Caco-2 (cell line): ENCODE results near the gene FAAP20. TPM values are rescaled to one million over a fixed set of nuclear protein-coding genes. Genes with fewer than 3 reads are reported as not detected.

Experiments
- BruUV-seq: library from RNA; stranded (reverse); fragments of 400-500 nt; replicated peaks from 2 replicates; lab custom pipeline; 2021; lab: Mats Ljungman, UMichigan
- CTCF ChIA-PET: fragments of 300-600 bp; sonication (Branson Sonifier 250); formaldehyde crosslinking; loops from one replicate; lab custom pipeline; 2022; ENCODE audit warnings: antibody characterized with exemption; lab: Charles Lee
- POLR2A ChIA-PET: fragments of 300-600 bp; sonication (Branson Sonifier 250); formaldehyde crosslinking; loops from one replicate; lab custom pipeline; 2022; ENCODE audit warnings: antibody characterized with exemption; lab: Charles Lee
- DNase-seq, 2 experiments: peaks; one replicate each; pipeline versions ENCODE4 v3.0.0 to v3.0.0-alpha.2; 2020 to 2022
- H3K27me3 ChIP-seq: replicated peaks from 2 replicates; pipeline ENCODE4 v1.6.0; 2011; ENCODE audit warnings: low read length; ENCODE audit not compliant: control insufficient read depth, insufficient read depth
- H3K36me3 ChIP-seq: 2 replicates; pipeline ENCODE4 v1.5.1; 2011; ENCODE audit warnings: low read length; ENCODE audit not compliant: control insufficient read depth, insufficient read depth
- H3K4me1 ChIP-seq: fragments of 250-450 bp; sonication (Bioruptor Pico); 2 replicates; pipeline ENCODE4 v1.5.1; 2020; ENCODE audit warnings: mild to moderate bottlenecking
- H3K4me3 ChIP-seq: 2 replicates; pipeline ENCODE4 v1.5.1; 2011; ENCODE audit warnings: low read depth, mild to moderate bottlenecking, control low read depth, low read length
- H3K9me3 ChIP-seq: fragments of 250-450 bp; sonication (Bioruptor Pico); 2 replicates; pipeline ENCODE4 v1.5.1; 2020; ENCODE audit warnings: mild to moderate bottlenecking, moderate library complexity
- H3K27ac Mint-ChIP-seq: one replicate; pipeline ENCODE4 v1.8.0; 2022; ENCODE audit warnings: mixed read lengths; ENCODE audit not compliant: unreplicated experiment
- H3K27me3 Mint-ChIP-seq: one replicate; pipeline ENCODE4 v1.8.0; 2022; ENCODE audit warnings: mixed read lengths; ENCODE audit not compliant: insufficient read depth, unreplicated experiment
- H3K36me3 Mint-ChIP-seq: one replicate; pipeline ENCODE4 v1.8.0; 2022; ENCODE audit warnings: mild to moderate bottlenecking, mixed read lengths; ENCODE audit not compliant: insufficient read depth, unreplicated experiment
- H3K4me1 Mint-ChIP-seq: one replicate; pipeline ENCODE4 v1.8.0; 2022; ENCODE audit warnings: low read depth, mixed read lengths; ENCODE audit not compliant: unreplicated experiment
- H3K4me3 Mint-ChIP-seq: one replicate; pipeline ENCODE4 v1.8.0; 2022; ENCODE audit warnings: mild to moderate bottlenecking, moderate library complexity, mixed read lengths; ENCODE audit not compliant: unreplicated experiment
- H3K9me3 Mint-ChIP-seq: one replicate; pipeline ENCODE4 v1.8.0; 2022; ENCODE audit warnings: mixed read lengths; ENCODE audit not compliant: unreplicated experiment
- CTCF ChIP-seq, 2 experiments: fragments of 200-600 bp in 1 of 2; IDR thresholded peaks; 1 replicate in 1 of 2; 2 replicates in 1 of 2; pipeline versions ENCODE4 v1.5.1 to v1.8.0; 2011 to 2022; ENCODE audit warnings: antibody characterized with exemption in 1 of 2, control low read depth in 1 of 2, inconsistent platforms in 1 of 2, low read depth in 1 of 2, low read length in 1 of 2, mild to moderate bottlenecking in 1 of 2, moderate library complexity in 1 of 2; ENCODE audit not compliant: insufficient read depth in 1 of 2, severe bottlenecking in 1 of 2, unreplicated experiment in 1 of 2
- intact Hi-C: fragments of 100-400 bp; cut with micrococcal nuclease; formaldehyde crosslinking; loops from one replicate; pipeline ENCODE4 v1.10.0; 2022; ENCODE audit not compliant: unreplicated experiment
- total RNA-seq: library from RNA; stranded (reverse); gene quantifications from 2 replicates; pipeline ENCODE4 v1.2.3, GENCODE V29; 2022

Gene FAAP20
- total RNA-seq, 1 experiment from 2014 or later, result 72.4 TPM

GRCh38 chr1:2163205-2163604 lies 31.4 kb downstream of the FAAP20 start:
- BruUV-seq, result no TSS peak
- Histone ChIP-seq H3K36me3 (peaks cover 2% of the 10 kb centered on the region; the same call in 1 of the 2 replicates), H3K9me3 (no peaks in the 10 kb centered on the region), H3K4me3 (no peak overlapping the region), H3K4me1 (no peaks in the 10 kb centered on the region), H3K27me3 (no peaks in the 10 kb centered on the region)
- POLR2A ChIA-PET, result no interaction called here
- Mint-ChIP-seq H3K27ac (no peak overlapping the region), H3K36me3 (peaks cover 25% of the 10 kb centered on the region), H3K9me3 (no peaks in the 10 kb centered on the region), H3K27me3 (no peaks in the 10 kb centered on the region), H3K4me1 (no peaks in the 10 kb centered on the region), H3K4me3 (no peak overlapping the region)
- CTCF ChIA-PET, result no interaction called here
- intact Hi-C loops, result no loop called here
- no peak for TF ChIP-seq CTCF (IDR thresholded peaks at IDR 0.05; ENCODE audit: insufficient read depth in 1 of 2, low read depth in 1 of 2, low read length in 1 of 2, severe bottlenecking in 1 of 2, unreplicated experiment in 1 of 2)
- no peak for DNase-seq

- Mint-ChIP-seq H3K9me3 (peaks cover 1% of the 10 kb centered on the region), H3K27me3 (no peaks in the 10 kb centered on the region), H3K4me3 (peak overlapping the region; percentile 16), H3K4me1 (no peaks in the 10 kb centered on the region), H3K36me3 (peaks cover 26% of the 10 kb centered on the region), H3K27ac (no peak overlapping the region)
- Histone ChIP-seq H3K36me3 (peaks cover 2% of the 10 kb centered on the region), H3K4me1 (no peaks in the 10 kb centered on the region), H3K9me3 (no peaks in the 10 kb centered on the region), H3K27me3 (no peaks in the 10 kb centered on the region), H3K4me3 (no peak overlapping the region)
- intact Hi-C loops, result no loop called here
- no peak for TF ChIP-seq CTCF (IDR thresholded peaks at IDR 0.05; ENCODE audit: insufficient read depth in 1 of 2, low read depth in 1 of 2, low read length in 1 of 2, severe bottlenecking in 1 of 2, unreplicated experiment in 1 of 2)
- CTCF ChIA-PET, result no interaction called here
- POLR2A ChIA-PET, result no interaction called here
- no TSS peak for BruUV-seq
- DNase-seq, result no peak
These were observed 33.9 kb downstream of the FAAP20 start for GRCh38 chr1:2160451-2161300.

GRCh38 chr1:2159124-2159523 lies 35.4 kb downstream of the FAAP20 start:
- Mint-ChIP-seq H3K36me3 (peaks cover 38% of the 10 kb centered on the region), H3K27ac (no peak overlapping the region), H3K9me3 (peaks cover 13% of the 10 kb centered on the region), H3K4me1 (no peaks in the 10 kb centered on the region), H3K27me3 (no peaks in the 10 kb centered on the region), H3K4me3 (no peak overlapping the region)
- Histone ChIP-seq H3K4me3 (no peak overlapping the region), H3K27me3 (no peaks in the 10 kb centered on the region), H3K9me3 (no peaks in the 10 kb centered on the region), H3K36me3 (peaks cover 2% of the 10 kb centered on the region), H3K4me1 (no peaks in the 10 kb centered on the region)
- intact Hi-C loops, result no loop called here
- BruUV-seq, result no TSS peak
- ChIA-PET POLR2A (no interaction called here), CTCF (interaction anchor here (0.6 kb wide), 1 partner anchor 50 kb away, joined by 8 read pairs; no protein-coding TSS in a partner anchor)
- no peak for DNase-seq
- TF ChIP-seq CTCF (IDR thresholded peaks at IDR 0.05; ENCODE audit: insufficient read depth in 1 of 2, low read depth in 1 of 2, low read length in 1 of 2, severe bottlenecking in 1 of 2, unreplicated experiment in 1 of 2), result no peak
